GM18907 (cell line): ENCODE results near the gene CLPX.
"Not testable (repeated sequence)": the region's sequence is repeated elsewhere in the genome, so short reads cannot be mapped to it uniquely, and the experiment has no call there.

Experiments
- ATAC-seq: cut with Tn5 transposase; IDR thresholded peaks from one replicate; pipeline ENCODE4 v1.9.1; 2021; ENCODE audit warnings: mild to moderate bottlenecking, moderate library complexity; ENCODE audit not compliant: unreplicated experiment

Gene CLPX

GRCh38 chr15:65184868-65185717 lies at the start of gene CLPX:
Gene CLPX (minus strand): TSS chr15:65185342. CDS start chr15:65185153, 189 bp downstream.
- ATAC-seq = peak; percentile 80

DNA sequence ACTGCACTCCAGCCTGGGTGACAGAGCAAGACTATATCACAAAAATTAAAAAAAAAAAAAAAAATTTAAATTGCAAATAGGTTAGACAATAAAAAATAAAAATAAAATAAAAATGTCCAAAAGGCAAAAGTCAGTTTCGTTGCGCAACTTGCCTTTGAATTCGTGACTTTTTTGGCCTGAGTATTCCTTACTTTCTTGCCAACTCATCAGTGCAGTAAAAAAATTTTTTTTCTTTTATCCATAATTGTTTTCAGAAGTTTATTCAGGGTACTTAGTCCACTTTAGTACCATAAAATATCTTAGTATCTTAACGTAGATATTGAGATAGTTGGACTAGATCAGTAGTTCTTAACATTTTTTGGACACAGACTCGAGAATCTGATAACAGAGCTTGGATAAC lies 48.6 kb upstream of the CLPX start:
- ATAC-seq = no peak

DNA sequence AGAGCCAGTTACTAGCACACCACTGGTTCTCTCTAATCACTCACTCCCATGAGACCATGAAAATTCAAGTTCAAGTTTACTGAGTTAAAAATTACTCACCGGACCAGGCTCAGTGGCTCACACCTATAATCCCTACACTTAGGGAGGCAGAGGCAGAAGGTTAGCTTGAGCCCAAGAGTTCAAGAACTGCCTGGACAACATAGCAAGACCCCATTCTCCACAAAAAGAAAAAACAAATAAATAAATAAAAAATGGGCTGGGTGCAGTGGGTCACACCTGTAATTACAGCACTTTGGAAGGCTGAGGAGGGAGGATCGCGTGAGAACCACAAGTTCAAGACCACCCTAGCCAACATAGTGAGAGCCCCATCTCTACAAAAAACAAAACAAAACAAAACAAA lies 47.4 kb upstream of the CLPX start:
- ATAC-seq = no peak

- ATAC-seq = no peak
Observed at GRCh38 chr15:65231306-65231705, 46.2 kb upstream of the CLPX start.

DNA sequence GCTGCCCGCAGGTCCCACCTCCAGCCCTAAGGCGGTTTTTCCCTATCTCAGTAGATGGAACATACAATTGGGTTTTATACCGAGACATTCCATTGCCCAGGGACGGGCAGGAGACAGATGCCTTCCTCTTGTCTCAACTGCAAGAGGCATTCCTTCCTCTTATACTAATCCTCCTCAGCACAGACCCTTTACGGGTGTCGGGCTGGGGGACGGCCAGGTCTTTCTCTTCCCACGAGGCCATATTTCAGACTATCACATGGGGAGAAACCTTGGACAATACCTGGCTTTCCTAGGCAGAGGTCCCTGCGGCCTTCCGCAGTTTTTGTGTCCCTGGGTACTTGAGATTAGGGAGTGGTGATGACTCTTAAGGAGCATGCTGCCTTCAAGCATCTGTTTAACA lies 41.8 kb upstream of the CLPX start:
- not testable (repeated sequence) for ATAC-seq

DNA sequence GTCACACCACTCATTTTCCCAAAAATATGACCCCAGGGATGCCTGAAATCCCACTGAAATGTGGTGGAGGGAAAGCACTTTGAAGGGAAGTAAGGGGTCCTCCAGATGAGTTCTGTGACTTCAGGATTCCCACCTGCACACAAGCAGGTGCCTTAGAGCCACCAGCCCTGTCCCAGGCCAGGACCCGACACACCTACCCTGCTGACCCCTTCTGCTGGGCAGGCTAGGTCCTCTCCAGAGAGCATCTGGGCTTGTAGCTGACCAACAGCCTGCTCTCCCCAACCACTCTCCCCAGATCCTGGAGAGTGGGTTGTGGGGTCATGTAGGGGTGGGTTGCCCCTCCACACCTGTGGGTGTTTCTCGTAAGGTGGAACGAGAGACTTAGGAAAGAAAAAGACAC lies 41.1 kb upstream of the CLPX start:
- ATAC-seq = no peak

GRCh38 chr15:65223996-65224395 lies 38.9 kb upstream of the CLPX start:
- no peak for ATAC-seq

DNA sequence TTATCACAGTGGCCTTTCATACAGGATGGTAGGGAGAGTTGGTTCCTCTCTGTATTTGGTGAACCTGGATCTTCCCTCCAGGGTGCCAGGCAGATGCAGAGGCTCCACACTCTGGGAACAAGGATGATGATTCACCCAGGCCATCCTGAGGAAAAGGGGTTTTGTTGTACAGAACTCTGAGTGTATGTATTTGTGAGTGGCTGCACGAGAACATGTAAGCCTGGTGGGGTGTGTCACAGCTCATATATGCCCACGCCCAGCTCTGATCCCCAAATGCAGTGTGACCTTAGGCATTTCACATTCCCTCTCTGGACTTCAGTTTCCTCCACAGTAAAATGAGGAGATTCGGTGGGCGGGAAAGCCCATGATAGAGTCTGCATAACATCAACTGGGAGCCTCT lies 37.7 kb upstream of the CLPX start:
- ATAC-seq = no peak

DNA sequence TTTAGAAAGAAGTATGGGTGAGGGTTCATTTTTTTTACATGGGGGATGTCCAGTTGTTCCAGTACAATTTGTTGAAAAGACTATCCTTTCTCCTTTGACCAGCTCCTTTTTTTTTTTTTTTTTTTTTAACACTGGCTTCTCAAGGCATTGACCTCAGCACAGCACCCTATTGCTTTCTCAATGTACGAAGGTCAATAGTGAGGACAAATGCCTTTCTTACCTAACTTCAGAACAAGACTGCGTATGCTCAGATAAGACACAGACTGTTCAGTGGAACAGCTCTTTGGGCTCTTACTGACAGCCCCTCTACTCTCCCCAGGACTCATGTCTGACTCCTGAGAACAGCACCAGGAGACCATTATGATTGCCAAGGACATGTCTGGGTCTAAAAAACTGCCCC lies 36.6 kb upstream of the CLPX start:
- no peak for ATAC-seq

DNA sequence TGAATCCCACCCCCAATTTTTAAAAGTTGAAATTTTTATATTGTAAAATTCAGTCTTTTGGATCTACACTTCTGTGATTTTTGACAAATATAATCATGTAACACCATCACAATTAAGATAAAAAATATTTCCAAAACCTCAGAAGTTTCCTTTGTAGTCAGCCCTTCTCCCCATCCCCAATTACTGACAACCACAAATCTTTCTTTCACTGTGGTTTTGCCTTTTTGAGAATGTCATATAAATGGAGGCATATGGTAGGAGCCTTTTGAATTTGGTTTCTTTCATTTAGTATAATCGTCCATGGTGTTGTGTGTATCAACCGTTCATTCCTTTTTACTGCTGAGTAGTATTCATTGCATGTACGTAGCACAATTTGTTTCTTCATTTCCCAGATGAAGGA lies 34.0 kb upstream of the CLPX start:
- ATAC-seq = no peak

DNA sequence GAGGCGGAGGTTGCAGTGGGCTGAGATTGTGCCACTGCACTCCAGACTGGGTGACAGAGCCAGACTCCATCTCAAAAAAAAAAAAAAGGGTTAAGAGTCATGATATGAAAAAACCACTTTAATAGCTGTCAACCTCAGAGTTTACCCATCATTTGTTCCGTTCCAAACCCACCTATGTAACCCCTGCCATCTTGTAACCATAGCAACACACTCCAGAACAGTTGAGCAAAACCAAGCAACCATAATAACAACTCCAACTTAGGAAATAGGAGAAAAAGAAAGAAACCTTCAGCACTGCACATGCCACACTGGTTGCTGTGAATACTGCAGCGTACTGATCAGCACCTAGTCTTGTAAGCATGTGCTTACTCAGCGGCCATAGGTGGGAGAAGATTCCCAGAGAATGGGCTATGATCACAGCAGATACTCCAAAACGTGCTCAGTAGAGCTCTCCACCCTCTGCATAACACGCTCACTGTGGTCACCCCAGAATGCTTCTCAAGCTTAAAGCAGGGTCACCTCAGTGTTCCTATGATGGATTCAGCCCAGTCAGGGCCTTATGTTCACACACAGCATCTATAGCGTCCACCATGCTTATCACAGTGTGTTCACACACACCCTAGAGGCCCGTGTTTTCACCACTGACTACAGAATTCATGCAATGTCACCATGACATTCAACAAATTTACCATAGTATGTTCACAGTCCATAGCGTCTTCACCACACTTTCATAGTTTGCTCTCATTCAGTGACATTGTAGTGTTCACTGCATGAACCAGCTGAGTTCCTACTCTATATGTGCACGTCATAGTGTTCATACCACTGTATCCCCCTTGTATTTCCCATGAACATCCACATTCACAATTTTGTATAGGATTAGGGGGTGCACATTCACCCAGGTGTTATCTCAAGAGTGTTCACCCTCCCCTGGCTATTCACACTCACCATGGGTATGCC lies 32.7 kb upstream of the CLPX start:
- ATAC-seq = no peak

- no peak for ATAC-seq
Observed at GRCh38 chr15:65215496-65215895, 30.4 kb upstream of the CLPX start.

- ATAC-seq = no peak
Observed at GRCh38 chr15:65214010-65214409, 28.9 kb upstream of the CLPX start.

GRCh38 chr15:65213241-65213640 lies 28.1 kb upstream of the CLPX start:
- no peak for ATAC-seq

DNA sequence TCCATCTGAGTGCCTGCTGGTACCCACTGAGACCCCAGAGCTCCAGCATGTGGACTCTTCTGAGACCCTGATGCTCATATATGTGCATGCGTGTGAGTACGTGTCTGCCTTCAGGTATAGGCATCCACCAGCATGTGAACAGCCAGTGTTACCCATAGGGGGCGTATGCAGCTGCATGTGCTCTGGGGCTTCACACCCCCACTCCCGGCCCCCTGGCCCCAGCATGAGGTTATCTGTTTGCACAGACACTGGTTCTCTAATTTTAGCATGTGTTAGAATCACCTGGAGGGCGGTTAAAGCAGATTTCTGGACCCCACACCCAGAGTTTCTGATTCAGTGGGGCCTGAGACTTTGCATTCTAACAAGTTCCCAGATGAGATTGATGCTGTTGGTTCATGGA lies 27.0 kb upstream of the CLPX start:
- ATAC-seq = no peak

- ATAC-seq = no peak
Observed at GRCh38 chr15:65211482-65211982, 26.4 kb upstream of the CLPX start.

DNA sequence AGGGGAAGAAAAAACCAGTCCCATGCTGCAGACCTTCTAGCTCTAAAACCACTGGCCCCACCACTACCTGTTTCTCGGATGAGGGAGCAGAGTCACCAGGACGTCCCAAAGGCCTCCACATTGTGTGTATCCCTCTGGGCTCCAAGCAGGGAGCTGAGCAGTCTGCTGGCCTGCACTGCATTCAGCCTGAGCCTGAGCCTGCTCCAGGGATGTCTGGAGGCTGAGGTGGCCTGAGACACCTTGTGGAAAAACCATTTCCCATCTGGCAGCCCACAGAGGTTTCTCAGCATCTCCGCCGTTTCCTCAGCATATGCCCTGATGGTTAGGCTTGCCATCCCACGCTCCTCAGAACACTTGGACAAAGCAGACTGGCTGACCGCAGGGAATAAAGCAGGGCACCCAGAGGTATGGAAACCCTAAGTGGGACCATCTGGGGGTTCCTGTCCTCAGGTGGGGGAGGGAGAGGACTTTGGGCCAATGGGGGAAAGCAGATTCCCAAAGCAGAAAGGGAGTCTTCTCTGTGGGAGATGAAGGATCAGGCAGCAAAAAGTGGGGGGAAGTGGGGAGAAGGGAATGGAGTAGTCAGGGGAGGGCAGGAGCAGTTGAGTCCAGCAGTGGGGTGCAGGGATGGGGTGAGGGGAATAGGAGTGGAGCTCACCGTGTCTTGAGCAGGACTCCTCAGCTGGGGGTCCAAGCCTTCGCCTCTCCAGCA lies 25.8 kb upstream of the CLPX start, which contains the start of gene CILP:
Gene CILP, minus strand, starts transcription at position 704 of the 712 bp plus-strand sequence. CDS start 1,718 bp downstream, outside the sequence.
- ATAC-seq = no peak

DNA sequence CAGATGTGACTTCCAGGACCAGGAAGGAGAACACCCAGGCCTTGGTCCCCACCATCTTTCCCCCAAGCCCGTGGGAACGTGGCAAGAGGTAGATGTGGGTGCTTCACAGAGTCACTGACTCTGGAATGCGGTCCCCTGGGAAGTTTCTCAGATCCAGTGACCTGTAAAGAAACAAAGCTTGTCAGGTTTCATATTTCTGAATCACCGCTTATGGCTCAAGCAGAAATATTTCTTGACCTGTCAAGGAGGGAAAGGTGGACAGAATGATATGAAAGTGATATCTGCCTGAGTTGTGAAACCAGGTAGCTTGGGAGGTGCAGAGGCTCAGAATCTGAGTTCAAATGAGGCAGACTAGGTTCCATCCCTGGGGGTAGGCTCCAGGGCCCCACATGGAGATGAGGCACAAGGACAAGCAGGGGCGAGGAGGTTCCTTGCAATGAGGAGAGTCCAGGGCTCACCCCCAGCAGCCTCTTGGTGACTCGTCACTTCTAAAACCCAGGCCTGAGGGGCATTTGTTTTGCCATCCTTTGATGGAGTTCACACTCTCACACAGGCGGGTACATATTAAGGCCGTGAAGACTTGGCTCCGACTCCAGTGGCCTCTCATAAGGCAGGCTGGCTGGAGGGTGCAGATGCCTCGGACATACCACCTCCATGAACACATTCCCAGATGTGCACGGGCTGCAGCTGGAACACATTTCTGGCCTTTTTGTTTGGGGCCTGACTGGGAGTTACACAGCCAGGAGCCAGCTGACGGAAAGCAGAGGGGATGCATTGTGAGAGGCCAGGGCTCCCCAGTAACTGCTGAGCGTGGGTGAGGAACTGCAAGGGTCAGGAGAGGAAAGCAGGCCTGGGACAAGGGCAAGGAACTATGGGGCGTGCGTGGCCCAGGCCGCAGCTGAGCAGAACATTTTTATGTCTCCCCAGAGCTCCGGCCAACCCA lies 24.8 kb upstream of the CLPX start:
- no peak for ATAC-seq

- no peak for ATAC-seq
Observed at GRCh38 chr15:65208647-65209046, 23.5 kb upstream of the CLPX start.
